Smooth muscle cell (in vitro differentiated cells): ENCODE results near the gene MSI2. TPM values are rescaled to one million over a fixed set of nuclear protein-coding genes. Genes with fewer than 3 reads are reported as not detected.

Experiments
- DNase-seq: peaks from one replicate; lab custom pipeline; 2025; ENCODE audit not compliant: unreplicated experiment; lab: John Stamatoyannopoulos, UW
- H2AFZ ChIP-seq: fragments of 200-600 bp; sonication (generic); 2 replicates; pipeline ENCODE4 v1.6.0; 2016; ENCODE audit warnings: antibody characterized with exemption, low read depth, mild to moderate bottlenecking
- H3F3A ChIP-seq: fragments of 200-600 bp; sonication (generic); 2 replicates; pipeline ENCODE4 v1.6.0; 2017; ENCODE audit warnings: antibody characterized with exemption, low read depth
- H3K27ac ChIP-seq: fragments of 200-600 bp; sonication (generic); 2 replicates; pipeline ENCODE4 v1.5.1; 2016; ENCODE audit warnings: low read depth, mild to moderate bottlenecking
- H3K27me3 ChIP-seq: fragments of 200-600 bp; sonication (generic); 2 replicates; pipeline ENCODE4 v1.6.1; 2016; ENCODE audit warnings: low read depth, mild to moderate bottlenecking
- H3K36me3 ChIP-seq: fragments of 200-600 bp; sonication (generic); 2 replicates; pipeline ENCODE4 v1.5.1; 2016; ENCODE audit warnings: low read depth
- H3K4me1 ChIP-seq: fragments of 200-600 bp; sonication (generic); 2 replicates; pipeline ENCODE4 v1.5.1; 2016; ENCODE audit warnings: low read depth
- H3K4me2 ChIP-seq: fragments of 200-600 bp; sonication (generic); 2 replicates; pipeline ENCODE4 v1.6.0; 2016; ENCODE audit warnings: mild to moderate bottlenecking
- H3K4me3 ChIP-seq: fragments of 200-600 bp; sonication (generic); 2 replicates; pipeline ENCODE4 v1.5.1; 2016; ENCODE audit warnings: mild to moderate bottlenecking
- H3K79me2 ChIP-seq: fragments of 200-600 bp; sonication (generic); 2 replicates; pipeline ENCODE4 v1.6.0; 2016; ENCODE audit warnings: low read depth, mild to moderate bottlenecking
- H3K9ac ChIP-seq: fragments of 200-600 bp; sonication (generic); 2 replicates; pipeline ENCODE4 v1.6.0; 2016; ENCODE audit warnings: low read depth
- H3K9me3 ChIP-seq: fragments of 200-600 bp; sonication (generic); replicated peaks from 2 replicates; pipeline ENCODE4 v1.5.1; 2016; ENCODE audit warnings: low read depth
- H4K20me1 ChIP-seq: fragments of 200-600 bp; sonication (generic); 2 replicates; pipeline ENCODE4 v1.6.0; 2016; ENCODE audit warnings: low read depth
- CTCF ChIP-seq: fragments of 200-600 bp; sonication (generic); IDR thresholded peaks from 2 replicates; pipeline ENCODE4 v1.5.1; 2017; ENCODE audit warnings: borderline replicate concordance, mild to moderate bottlenecking, antibody characterized with exemption; ENCODE audit not compliant: insufficient read depth, poor library complexity, severe bottlenecking
- WGBS: methylation state at CpG from one replicate; pipeline ENCODE4 v1.1.7; 2016; ENCODE audit warnings: low lambda C conversion rate; 5-methylcytosine and 5-hydroxymethylcytosine counted together
- polyA plus RNA-seq: library from polyadenylated mRNA; unstranded; fragments of >200 nt; fragmentation: Nextera tagmentation; extraction: Ambion mirVana; gene quantifications from 2 replicates; pipeline ENCODE4 v1.2.1, GENCODE V29; 2016
- total RNA-seq: library from RNA; depleted of rRNA; stranded (reverse); fragments of >200 nt; gene quantifications from 2 replicates; pipeline ENCODE4 v1.2.3, GENCODE V29; 2014

MSI2 gene
- total and polyA plus RNA-seq, 2 experiments from 2014 or later, result 5.7 to 36.5 TPM

GRCh38 chr17:57277923-57278604, 21.7 kb downstream of the MSI2 start:
- Histone ChIP-seq H2AFZ (no peak overlapping the region), H4K20me1 (peaks cover 67% of the 10 kb centered on the region), H3K27ac (no peak overlapping the region), H3F3A (no peaks in the 10 kb centered on the region), H3K9ac (no peak overlapping the region), H3K79me2 (peaks cover 5% of the 10 kb centered on the region), H3K9me3 (no peaks in the 10 kb centered on the region), H3K4me3 (no peak overlapping the region), H3K4me1 (peaks cover 18% of the 10 kb centered on the region), H3K4me2 (no peak overlapping the region), H3K27me3 (no peaks in the 10 kb centered on the region), H3K36me3 (no peaks in the 10 kb centered on the region)
- TF ChIP-seq CTCF, result no peak
- no peak for DNase-seq
- WGBS, result 92% methylated on average over 8 of the region's 8 CpGs

GRCh38 chr17:57278740-57279387, 22.5 kb downstream of the MSI2 start:
- peaks cover 22% of the 10 kb centered on the region for H3K4me1 ChIP-seq
- H3K27me3 ChIP-seq, result no peaks in the 10 kb centered on the region
- no peak for TF ChIP-seq CTCF
- WGBS, result 97% methylated on average over 10 of the region's 10 CpGs
- no peak overlapping the region for H3K4me3 ChIP-seq
- H3K79me2 ChIP-seq, result peaks cover 5% of the 10 kb centered on the region
- H3K4me2 ChIP-seq, result no peak overlapping the region
- H3K9ac ChIP-seq, result no peak overlapping the region
- no peak overlapping the region for H3K27ac ChIP-seq
- H2AFZ ChIP-seq, result no peak overlapping the region
- DNase-seq, result no peak
- H4K20me1 ChIP-seq, result peaks cover 66% of the 10 kb centered on the region
- no peaks in the 10 kb centered on the region for H3K9me3 ChIP-seq
- H3K36me3 ChIP-seq, result no peaks in the 10 kb centered on the region
- no peaks in the 10 kb centered on the region for H3F3A ChIP-seq

DNA sequence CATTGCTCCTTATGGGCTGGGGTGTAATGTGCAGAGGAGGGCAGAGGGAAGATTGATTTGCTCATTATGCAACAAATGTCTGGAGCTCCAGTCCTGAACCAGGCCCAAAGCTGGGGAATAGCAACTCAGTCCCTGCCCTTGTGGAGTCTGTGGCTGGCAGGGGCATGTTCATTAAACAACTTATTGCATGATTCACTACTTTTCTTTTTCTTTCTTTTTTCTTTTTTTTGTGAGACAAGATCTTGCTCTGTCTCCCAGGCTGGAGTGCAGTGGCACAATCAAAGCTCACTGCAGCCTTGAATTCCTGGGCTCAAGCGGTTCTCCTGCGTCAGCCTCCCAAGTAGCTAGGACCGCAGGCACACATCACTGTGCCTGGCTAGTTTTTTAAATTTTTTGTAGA, 23.1 kb downstream of the MSI2 start:
- no peak for DNase-seq
- H3K36me3 ChIP-seq, result no peaks in the 10 kb centered on the region
- H3K9me3 ChIP-seq, result no peaks in the 10 kb centered on the region
- H3K4me1 ChIP-seq, result peaks cover 26% of the 10 kb centered on the region
- no peak overlapping the region for H3K27ac ChIP-seq
- peaks cover 61% of the 10 kb centered on the region for H4K20me1 ChIP-seq
- H3K4me3 ChIP-seq, result no peak overlapping the region
- H3K4me2 ChIP-seq, result no peak overlapping the region
- H2AFZ ChIP-seq, result no peak overlapping the region
- no peak for TF ChIP-seq CTCF
- H3F3A ChIP-seq, result no peaks in the 10 kb centered on the region
- peaks cover 5% of the 10 kb centered on the region for H3K79me2 ChIP-seq
- no peak overlapping the region for H3K9ac ChIP-seq
- H3K27me3 ChIP-seq, result no peaks in the 10 kb centered on the region
- WGBS, result 98% methylated on average over 3 of the region's 3 CpGs
